Thoracic aorta (tissue), 2 donors: ENCODE results near the gene DPF1. TPM values are rescaled to one million over a fixed set of nuclear protein-coding genes. Genes with fewer than 3 reads are reported as not detected.

Source experiments
- ATAC-seq: fragments of 150-250 bp; one replicate; pipeline ENCODE4 v1.8.0; 2017; ENCODE audit warnings: low read depth; ENCODE audit not compliant: insufficient number of reproducible peaks, low FRiP score
- DNase-seq: peaks from one replicate; pipeline ENCODE4 v3.0.0-alpha.2; 2020; ENCODE audit warnings: low spot score
- H3K27ac ChIP-seq, 2 donors: fragments of 200-600 bp; sonication (generic); 1 replicate in 1 of 2; 2 replicates in 1 of 2; pipeline ENCODE4 v1.5.1; 2016; ENCODE audit warnings: mild to moderate bottlenecking in 2 of 2, moderate library complexity in 2 of 2
- H3K27me3 ChIP-seq: fragments of 200-600 bp; sonication (generic); replicated peaks from 2 replicates; pipeline ENCODE4 v1.6.0; 2016; ENCODE audit warnings: mild to moderate bottlenecking; ENCODE audit not compliant: insufficient read depth
- H3K36me3 ChIP-seq: fragments of 200-600 bp; sonication (generic); one replicate; pipeline ENCODE4 v1.5.1; 2016
- H3K4me1 ChIP-seq, 2 donors: fragments of 200-600 bp; sonication (generic); 1 replicate in 1 of 2; 2 replicates in 1 of 2; pipeline versions ENCODE4 v1.5.1 to v1.6.0; 2016; ENCODE audit warnings: low read depth in 2 of 2, mild to moderate bottlenecking in 1 of 2; ENCODE audit not compliant: control insufficient read depth in 1 of 2
- H3K4me3 ChIP-seq: fragments of 200-600 bp; sonication (generic); 2 replicates; pipeline ENCODE4 v1.5.1; 2016; ENCODE audit warnings: mild to moderate bottlenecking
- H3K9me3 ChIP-seq: fragments of 200-600 bp; sonication (generic); 2 replicates; pipeline ENCODE4 v1.5.1; 2016
- total RNA-seq, 2 donors: library from RNA; depleted of rRNA; stranded (reverse); fragments of >200 nt; gene quantifications; one replicate each; pipeline versions ENCODE4 v1.1.0 to v1.2.3, GENCODE V29; 2016
- TF ChIP-seq, protein P1 (sequence below): fragments of 200-600 bp; sonication (generic); IDR thresholded peaks from one replicate; pipeline ENCODE4 v1.5.1; 2019; ENCODE audit warnings: antibody characterized with exemption

Gene DPF1
- total RNA-seq, 2 donors from 2014 or later, result 0.85 to 1.2 TPM

DNA sequence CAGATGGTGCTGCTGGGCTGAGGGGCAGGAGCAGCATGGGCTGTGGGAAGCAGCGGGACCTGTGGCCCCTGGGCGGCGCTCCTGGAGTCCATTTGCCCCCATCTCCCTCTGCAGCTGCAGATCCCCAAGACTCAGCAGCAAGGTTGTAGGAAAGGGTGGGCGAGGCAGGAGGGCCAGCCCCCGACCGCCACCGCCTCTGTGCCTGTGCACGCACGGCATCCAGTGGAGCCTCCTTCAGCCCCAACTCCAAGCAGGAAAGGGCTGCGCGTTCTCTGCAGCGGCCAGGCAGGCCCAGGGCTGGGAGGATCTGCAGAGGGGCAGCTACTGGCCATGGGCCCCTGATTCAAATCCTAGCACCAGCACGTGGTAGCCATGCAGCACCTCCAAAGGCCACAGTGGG lies 20.8 kb downstream of the DPF1 start:
- H3K4me3 ChIP-seq, result no peak overlapping the region
- ATAC-seq, result no peak
- no peak for DNase-seq
- H3K27me3 ChIP-seq, result no peaks in the 10 kb centered on the region
- H3K27ac ChIP-seq, result no peak overlapping the region
- H3K4me1 ChIP-seq, result peaks cover 0 to 4% of the 10 kb centered on the region in 2 donors
- TF ChIP-seq, protein P1, sequence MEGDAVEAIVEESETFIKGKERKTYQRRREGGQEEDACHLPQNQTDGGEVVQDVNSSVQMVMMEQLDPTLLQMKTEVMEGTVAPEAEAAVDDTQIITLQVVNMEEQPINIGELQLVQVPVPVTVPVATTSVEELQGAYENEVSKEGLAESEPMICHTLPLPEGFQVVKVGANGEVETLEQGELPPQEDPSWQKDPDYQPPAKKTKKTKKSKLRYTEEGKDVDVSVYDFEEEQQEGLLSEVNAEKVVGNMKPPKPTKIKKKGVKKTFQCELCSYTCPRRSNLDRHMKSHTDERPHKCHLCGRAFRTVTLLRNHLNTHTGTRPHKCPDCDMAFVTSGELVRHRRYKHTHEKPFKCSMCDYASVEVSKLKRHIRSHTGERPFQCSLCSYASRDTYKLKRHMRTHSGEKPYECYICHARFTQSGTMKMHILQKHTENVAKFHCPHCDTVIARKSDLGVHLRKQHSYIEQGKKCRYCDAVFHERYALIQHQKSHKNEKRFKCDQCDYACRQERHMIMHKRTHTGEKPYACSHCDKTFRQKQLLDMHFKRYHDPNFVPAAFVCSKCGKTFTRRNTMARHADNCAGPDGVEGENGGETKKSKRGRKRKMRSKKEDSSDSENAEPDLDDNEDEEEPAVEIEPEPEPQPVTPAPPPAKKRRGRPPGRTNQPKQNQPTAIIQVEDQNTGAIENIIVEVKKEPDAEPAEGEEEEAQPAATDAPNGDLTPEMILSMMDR, result no peak
- no peaks in the 10 kb centered on the region for H3K9me3 ChIP-seq
- peaks cover 14% of the 10 kb centered on the region for H3K36me3 ChIP-seq

- no peak for DNase-seq
- Histone ChIP-seq H3K27me3 (no peaks in the 10 kb centered on the region), H3K4me1 (peaks cover 0 to 4% of the 10 kb centered on the region in 2 donors), H3K27ac (no peak overlapping the region), H3K9me3 (no peaks in the 10 kb centered on the region), H3K36me3 (peaks cover 14% of the 10 kb centered on the region), H3K4me3 (no peak overlapping the region)
- ATAC-seq, result no peak
- TF ChIP-seq, protein P1, result no peak
Observed at GRCh38 chr19:38202504-38202903, 21.5 kb downstream of the DPF1 start.

DNA sequence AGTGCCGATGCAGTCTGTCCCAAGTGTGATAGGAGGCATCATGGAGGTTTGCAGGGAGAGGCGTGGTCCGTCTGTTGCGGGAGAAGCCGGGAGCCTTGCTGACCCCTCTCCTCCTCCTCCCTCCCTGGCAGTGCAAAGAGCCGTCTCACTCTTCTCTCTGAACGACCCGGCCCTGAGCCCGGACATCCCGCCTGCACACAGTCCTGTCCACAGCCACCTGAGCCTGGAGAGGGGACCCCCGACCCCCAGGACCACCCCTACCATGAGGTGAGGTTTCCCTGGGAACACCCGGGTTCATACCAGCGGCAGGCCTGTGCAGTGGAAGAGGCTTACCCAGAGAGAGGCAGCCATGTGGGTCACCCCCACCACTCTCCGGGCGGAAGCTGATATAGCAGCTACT lies 22.3 kb downstream of the DPF1 start:
- no peaks in the 10 kb centered on the region for H3K27me3 ChIP-seq
- H3K4me1 ChIP-seq, result no peaks in the 10 kb centered on the region
- ATAC-seq (no peak), DNase-seq (no peak)
- no peak overlapping the region for H3K27ac ChIP-seq
- H3K9me3 ChIP-seq, result no peaks in the 10 kb centered on the region
- H3K36me3 ChIP-seq, result peaks cover 14% of the 10 kb centered on the region
- H3K4me3 ChIP-seq, result no peak overlapping the region
- TF ChIP-seq, protein P1, result no peak

DNA sequence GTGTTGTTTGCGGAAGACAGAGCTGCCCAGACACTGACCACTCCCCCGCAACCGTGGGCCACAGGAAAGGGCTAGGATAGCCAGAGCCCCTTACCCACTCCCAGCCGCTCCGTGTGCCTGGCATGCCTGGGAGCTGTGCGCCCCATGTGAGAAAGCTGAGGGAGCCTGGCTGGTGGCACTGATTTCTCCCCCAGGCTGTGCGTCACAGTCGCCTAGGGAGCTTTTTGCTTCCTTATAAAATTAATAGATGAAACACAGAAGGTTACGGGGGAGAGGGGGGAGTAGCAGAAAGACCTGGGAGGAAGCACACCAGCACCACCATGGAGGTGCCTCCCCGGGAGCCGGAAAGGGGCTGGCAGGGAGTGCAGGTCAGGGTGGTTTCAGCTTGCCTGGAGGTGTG lies 24.7 kb downstream of the DPF1 start:
- Histone ChIP-seq H3K27ac (no peak overlapping the region), H3K4me3 (no peak overlapping the region), H3K9me3 (no peaks in the 10 kb centered on the region), H3K4me1 (no peaks in the 10 kb centered on the region), H3K27me3 (no peaks in the 10 kb centered on the region), H3K36me3 (peaks cover 14% of the 10 kb centered on the region)
- TF ChIP-seq, protein P1, result no peak
- DNase-seq, result no peak
- ATAC-seq, result no peak

GRCh38 chr19:38197937-38198704 lies 25.9 kb downstream of the DPF1 start:
- no peak overlapping the region for H3K27ac ChIP-seq
- DNase-seq, result no peak
- peaks cover 14% of the 10 kb centered on the region for H3K36me3 ChIP-seq
- no peaks in the 10 kb centered on the region for H3K4me1 ChIP-seq
- no peak overlapping the region for H3K4me3 ChIP-seq
- TF ChIP-seq, protein P1, result no peak
- ATAC-seq, result no peak
- H3K27me3 ChIP-seq, result no peaks in the 10 kb centered on the region
- no peaks in the 10 kb centered on the region for H3K9me3 ChIP-seq
